HepG2 (cell line): ENCODE measurements around the gene KIF2C. TPM values are rescaled to one million over a fixed set of nuclear protein-coding genes. Genes with fewer than 3 reads are reported as not detected.

ENCODE experiments used
- CREM ChIP-seq, 2 experiments: sonication (generic) in 1 of 2; formaldehyde crosslinking in 1 of 2; IDR thresholded peaks; 2 replicates each; pipeline versions ENCODE4 v1.4.0 to v1.6.1; 2016 to 2020; ENCODE audit warnings: antibody characterized with exemption in 1 of 2, mild to moderate bottlenecking in 1 of 2, missing genetic modification reagents in 1 of 2
- GABPA ChIP-seq, 2 experiments: IDR thresholded peaks; 2 replicates each; pipeline ENCODE4 v1.6.1; 2011 to 2016; ENCODE audit warnings: low read depth in 2 of 2, low read length in 1 of 2, missing biosample characterization in 1 of 2, missing genetic modification characterization in 1 of 2
- HMG20A ChIP-seq: IDR thresholded peaks from 2 replicates; pipeline ENCODE4 v1.6.1; 2016; ENCODE audit warnings: borderline replicate concordance
- JUND ChIP-seq: sonication (generic); formaldehyde crosslinking; IDR thresholded peaks from 2 replicates; pipeline ENCODE4 v1.8.0; 2022; ENCODE audit warnings: mild to moderate bottlenecking, missing genetic modification reagents
- KAT8 ChIP-seq: IDR thresholded peaks from 2 replicates; pipeline ENCODE4 v1.6.1; 2016; ENCODE audit warnings: missing genetic modification reagents, missing compliant biosample characterization
- KDM5A ChIP-seq: fragments of 200-600 bp; sonication (generic); IDR thresholded peaks from 2 replicates; pipeline ENCODE4 v1.7.0; 2018; ENCODE audit warnings: antibody characterized with exemption, mild to moderate bottlenecking, low read length, borderline replicate concordance
- NFE2L1 ChIP-seq: sonication (generic); formaldehyde crosslinking; IDR thresholded peaks from 2 replicates; pipeline ENCODE4 v1.4.0; 2020; ENCODE audit warnings: missing genetic modification reagents, mild to moderate bottlenecking, borderline replicate concordance
- NFE2L2 ChIP-seq: fragments of 150-350 bp; IDR thresholded peaks from 2 replicates; pipeline ENCODE4 v1.6.1; 2014; ENCODE audit warnings: low read length
- NFYB ChIP-seq: sonication (generic); formaldehyde crosslinking; IDR thresholded peaks from 2 replicates; pipeline ENCODE4 v1.4.0; 2020; ENCODE audit warnings: missing genetic modification reagents
- NR2C2 ChIP-seq: sonication (generic); formaldehyde crosslinking; IDR thresholded peaks from 2 replicates; pipeline ENCODE4 v1.4.0; 2020; ENCODE audit warnings: missing genetic modification reagents, mild to moderate bottlenecking, moderate library complexity, borderline replicate concordance
- NR2F2 ChIP-seq: IDR thresholded peaks from 2 replicates; pipeline ENCODE4 v1.6.1; 2012; ENCODE audit warnings: low read depth, inconsistent platforms, borderline replicate concordance
- ONECUT2 ChIP-seq: sonication (generic); formaldehyde crosslinking; IDR thresholded peaks from 2 replicates; pipeline ENCODE4 v1.4.0; 2020; ENCODE audit warnings: missing genetic modification reagents
- PPARG ChIP-seq: conservative IDR thresholded peaks from 2 replicates; pipeline ENCODE4 v1.6.1; 2016; ENCODE audit warnings: missing biosample characterization, missing genetic modification reagents
- RAD51 ChIP-seq: fragments of 450-650 bp; IDR thresholded peaks from 2 replicates; pipeline ENCODE4 v1.6.1; 2016; ENCODE audit warnings: borderline replicate concordance
- SCMH1 ChIP-seq: sonication (generic); formaldehyde crosslinking; IDR thresholded peaks from 2 replicates; pipeline ENCODE4 v1.9.0; 2021; ENCODE audit warnings: missing genetic modification reagents, mild to moderate bottlenecking, borderline replicate concordance
- TOPORS ChIP-seq: sonication (generic); formaldehyde crosslinking; IDR thresholded peaks from 2 replicates; pipeline ENCODE4 v1.8.0; 2023; ENCODE audit warnings: mild to moderate bottlenecking, missing genetic modification reagents
- ZFP36L1 ChIP-seq: sonication (generic); formaldehyde crosslinking; IDR thresholded peaks from 2 replicates; pipeline ENCODE4 v1.8.0; 2022; ENCODE audit warnings: mild to moderate bottlenecking, missing genetic modification reagents, moderate library complexity
- ZMYM2 ChIP-seq: sonication (generic); formaldehyde crosslinking; IDR thresholded peaks from 2 replicates; pipeline ENCODE4 v1.8.0; 2022; ENCODE audit warnings: mild to moderate bottlenecking, missing genetic modification reagents
- ZNF17 ChIP-seq: sonication (generic); formaldehyde crosslinking; IDR thresholded peaks from 2 replicates; pipeline ENCODE4 v1.5.0; 2020; ENCODE audit warnings: mild to moderate bottlenecking, missing genetic modification reagents
- ZNF292 ChIP-seq: sonication (generic); formaldehyde crosslinking; IDR thresholded peaks from 2 replicates; pipeline ENCODE4 v1.8.1; 2022; ENCODE audit warnings: mild to moderate bottlenecking, low read depth, missing genetic modification reagents, borderline replicate concordance
- ZSCAN21 ChIP-seq: sonication (generic); formaldehyde crosslinking; IDR thresholded peaks from 2 replicates; pipeline ENCODE4 v1.8.0; 2022; ENCODE audit warnings: mild to moderate bottlenecking, missing genetic modification reagents, moderate library complexity, borderline replicate concordance
- ZSCAN29 ChIP-seq: sonication (generic); formaldehyde crosslinking; conservative IDR thresholded peaks from 2 replicates; pipeline ENCODE4 v1.4.0; 2020; ENCODE audit warnings: mild to moderate bottlenecking, missing genetic modification reagents
- ZZZ3 ChIP-seq: sonication (generic); formaldehyde crosslinking; IDR thresholded peaks from 2 replicates; pipeline ENCODE4 v1.4.0; 2020; ENCODE audit warnings: missing genetic modification reagents, mild to moderate bottlenecking, borderline replicate concordance
- polyA plus RNA-seq, 8 experiments: library from polyadenylated mRNA; depleted of rRNA in 3 of 8; stranded (reverse) in 7 of 8; unstranded in 1 of 8; fragments of >200 nt; fragmentation: Illumina TruSeq in 4 of 8; extraction: Trizol in 4 of 8; gene quantifications; 2 replicates each; pipeline versions ENCODE4 v1.2.1 to v1.2.3, GENCODE V29; 2011 to 2016; ENCODE audit warnings: low read depth in 4 of 8, missing spikeins in 1 of 8, mixed read lengths in 1 of 8; ENCODE audit not compliant: insufficient read depth in 1 of 8
- total RNA-seq, 5 experiments: library from RNA; depleted of rRNA; stranded (reverse); fragments of >200 nt; fragmentation: Illumina TruSeq; extraction: Trizol; gene quantifications; 2 replicates each; pipeline ENCODE4 v1.2.3, GENCODE V29; 2016; ENCODE audit warnings: low read depth in 1 of 5
- TF ChIP-seq, protein P1 (sequence below): sonication (generic); formaldehyde crosslinking; IDR thresholded peaks from 2 replicates; pipeline ENCODE4 v1.5.0; 2020; ENCODE audit warnings: mild to moderate bottlenecking, missing genetic modification reagents, moderate library complexity
- TF ChIP-seq, protein P2 (sequence below): sonication (generic); formaldehyde crosslinking; IDR thresholded peaks from 2 replicates; pipeline ENCODE4 v1.4.0; 2020; ENCODE audit warnings: missing genetic modification reagents
- TF ChIP-seq, protein P3 (sequence below): sonication (generic); formaldehyde crosslinking; conservative IDR thresholded peaks from 2 replicates; pipeline ENCODE4 v1.8.0; 2022; ENCODE audit warnings: missing genetic modification reagents

KIF2C gene
- total and polyA plus RNA-seq, 2 of the 13 experiments (the other 11 are each of a cell fraction or from before 2014, with no cell fraction given), result 29.7 to 53.7 TPM

DNA sequence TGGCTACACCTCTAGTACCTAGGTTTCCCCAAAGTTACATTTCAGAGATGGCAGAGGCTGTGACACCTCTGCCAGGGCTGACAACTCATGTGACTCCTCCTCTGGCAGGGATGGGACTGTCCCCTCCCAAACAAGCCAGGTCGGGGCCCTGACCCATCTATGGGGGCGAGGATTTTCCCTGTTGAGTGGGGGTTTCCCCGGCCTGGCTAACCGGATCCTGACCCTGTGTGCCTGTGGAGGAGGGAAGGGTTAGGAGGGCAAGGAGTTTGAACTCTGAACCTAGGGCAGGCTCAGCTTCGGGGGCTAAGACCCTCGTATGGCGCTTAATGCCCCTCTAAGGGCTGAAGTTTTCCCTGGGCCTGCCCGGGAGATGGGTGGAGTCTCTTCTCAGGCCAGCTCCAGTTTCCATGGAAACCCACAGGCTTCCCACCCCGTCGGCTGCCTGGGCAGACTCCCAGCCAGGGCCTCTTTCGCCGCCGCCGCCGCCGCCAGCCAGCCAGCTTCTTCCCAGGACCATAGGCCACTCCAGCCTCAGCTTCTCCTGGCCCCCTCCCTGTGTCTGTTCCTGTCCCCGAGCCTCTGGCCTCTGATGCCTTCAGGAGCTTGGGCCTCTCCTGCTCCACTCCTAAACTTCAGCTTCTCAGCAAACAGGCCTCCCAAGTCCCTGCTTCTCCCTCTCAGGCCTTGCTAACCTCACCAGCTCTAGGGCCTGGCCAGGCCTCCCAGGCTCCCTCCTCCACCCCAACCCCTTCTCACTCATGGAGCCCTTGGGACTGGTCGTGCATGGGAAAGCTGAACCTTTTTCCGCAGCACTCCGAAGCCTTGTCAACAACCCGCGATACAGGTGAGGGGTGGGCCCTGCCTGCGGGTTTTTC is 68.7 kb downstream of the KIF2C start, which contains the start of gene BTBD19 (continued):
- TF ChIP-seq, protein P1, sequence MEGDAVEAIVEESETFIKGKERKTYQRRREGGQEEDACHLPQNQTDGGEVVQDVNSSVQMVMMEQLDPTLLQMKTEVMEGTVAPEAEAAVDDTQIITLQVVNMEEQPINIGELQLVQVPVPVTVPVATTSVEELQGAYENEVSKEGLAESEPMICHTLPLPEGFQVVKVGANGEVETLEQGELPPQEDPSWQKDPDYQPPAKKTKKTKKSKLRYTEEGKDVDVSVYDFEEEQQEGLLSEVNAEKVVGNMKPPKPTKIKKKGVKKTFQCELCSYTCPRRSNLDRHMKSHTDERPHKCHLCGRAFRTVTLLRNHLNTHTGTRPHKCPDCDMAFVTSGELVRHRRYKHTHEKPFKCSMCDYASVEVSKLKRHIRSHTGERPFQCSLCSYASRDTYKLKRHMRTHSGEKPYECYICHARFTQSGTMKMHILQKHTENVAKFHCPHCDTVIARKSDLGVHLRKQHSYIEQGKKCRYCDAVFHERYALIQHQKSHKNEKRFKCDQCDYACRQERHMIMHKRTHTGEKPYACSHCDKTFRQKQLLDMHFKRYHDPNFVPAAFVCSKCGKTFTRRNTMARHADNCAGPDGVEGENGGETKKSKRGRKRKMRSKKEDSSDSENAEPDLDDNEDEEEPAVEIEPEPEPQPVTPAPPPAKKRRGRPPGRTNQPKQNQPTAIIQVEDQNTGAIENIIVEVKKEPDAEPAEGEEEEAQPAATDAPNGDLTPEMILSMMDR (CRISPR knock-in tag), result no peak
- TF ChIP-seq NFYB (CRISPR knock-in tag) (no peak), ZMYM2 (CRISPR knock-in tag) (no peak), KAT8 (CRISPR knock-in tag) (0 out of 2 replicates have a peak, but pooled peaks have one; percentile 16), NFE2L2 (no peak), ZZZ3 (CRISPR knock-in tag) (0 out of 2 replicates have a peak, but pooled peaks have one; percentile 6), RAD51 (no peak), NR2F2 (no peak; the same call in 1 of the 2 replicates), ZNF17 (CRISPR knock-in tag) (no peak), SCMH1 (CRISPR knock-in tag) (no peak), ZFP36L1 (CRISPR knock-in tag) (peak; percentile 65; the same call in 1 of the 2 replicates), NR2C2 (CRISPR knock-in tag) (no peak), KDM5A (peak; percentile 11; the same call in 1 of the 2 replicates), GABPA (IDR thresholded peaks at IDR 0.05; ENCODE audit: low read depth, low read length) (no peak), GABPA (CRISPR knock-in tag; IDR thresholded peaks at IDR 0.05; ENCODE audit: low read depth) (no peak), JUND (0 out of 2 replicates have a peak, but pooled peaks have one; percentile 3), CREM (IDR thresholded peaks at IDR 0.05) (peak; percentile 14; the same call in 1 of the 2 replicates), CREM (CRISPR knock-in tag; IDR thresholded peaks at IDR 0.05) (no peak), ZSCAN21 (CRISPR knock-in tag) (0 out of 2 replicates have a peak, but pooled peaks have one; percentile 49), ZSCAN29 (CRISPR knock-in tag) (no peak), TOPORS (CRISPR knock-in tag) (no peak), PPARG (CRISPR knock-in tag) (no peak; the same call in 1 of the 2 replicates), HMG20A (CRISPR knock-in tag) (no peak), ZNF292 (CRISPR knock-in tag) (no peak; the same call in 1 of the 2 replicates), NFE2L1 (CRISPR knock-in tag) (no peak), ONECUT2 (CRISPR knock-in tag) (no peak)
- TF ChIP-seq, protein P2, sequence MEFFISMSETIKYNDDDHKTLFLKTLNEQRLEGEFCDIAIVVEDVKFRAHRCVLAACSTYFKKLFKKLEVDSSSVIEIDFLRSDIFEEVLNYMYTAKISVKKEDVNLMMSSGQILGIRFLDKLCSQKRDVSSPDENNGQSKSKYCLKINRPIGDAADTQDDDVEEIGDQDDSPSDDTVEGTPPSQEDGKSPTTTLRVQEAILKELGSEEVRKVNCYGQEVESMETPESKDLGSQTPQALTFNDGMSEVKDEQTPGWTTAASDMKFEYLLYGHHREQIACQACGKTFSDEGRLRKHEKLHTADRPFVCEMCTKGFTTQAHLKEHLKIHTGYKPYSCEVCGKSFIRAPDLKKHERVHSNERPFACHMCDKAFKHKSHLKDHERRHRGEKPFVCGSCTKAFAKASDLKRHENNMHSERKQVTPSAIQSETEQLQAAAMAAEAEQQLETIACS (CRISPR knock-in tag), result no peak
- TF ChIP-seq, protein P3, sequence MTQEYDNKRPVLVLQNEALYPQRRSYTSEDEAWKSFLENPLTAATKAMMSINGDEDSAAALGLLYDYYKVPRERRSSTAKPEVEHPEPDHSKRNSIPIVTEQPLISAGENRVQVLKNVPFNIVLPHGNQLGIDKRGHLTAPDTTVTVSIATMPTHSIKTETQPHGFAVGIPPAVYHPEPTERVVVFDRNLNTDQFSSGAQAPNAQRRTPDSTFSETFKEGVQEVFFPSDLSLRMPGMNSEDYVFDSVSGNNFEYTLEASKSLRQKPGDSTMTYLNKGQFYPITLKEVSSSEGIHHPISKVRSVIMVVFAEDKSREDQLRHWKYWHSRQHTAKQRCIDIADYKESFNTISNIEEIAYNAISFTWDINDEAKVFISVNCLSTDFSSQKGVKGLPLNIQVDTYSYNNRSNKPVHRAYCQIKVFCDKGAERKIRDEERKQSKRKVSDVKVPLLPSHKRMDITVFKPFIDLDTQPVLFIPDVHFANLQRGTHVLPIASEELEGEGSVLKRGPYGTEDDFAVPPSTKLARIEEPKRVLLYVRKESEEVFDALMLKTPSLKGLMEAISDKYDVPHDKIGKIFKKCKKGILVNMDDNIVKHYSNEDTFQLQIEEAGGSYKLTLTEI, result no peak
